HG02981 (cell line): ENCODE measurements around the gene ANKRD6.

Source experiments
- ATAC-seq: cut with Tn5 transposase; IDR thresholded peaks from one replicate; pipeline ENCODE4 v1.9.1; 2021; ENCODE audit warnings: mild to moderate bottlenecking, moderate library complexity; ENCODE audit not compliant: unreplicated experiment

Gene ANKRD6

GRCh38 chr6:89681983-89682564, 249.1 kb downstream of the ANKRD6 start:
- no peak for ATAC-seq

DNA sequence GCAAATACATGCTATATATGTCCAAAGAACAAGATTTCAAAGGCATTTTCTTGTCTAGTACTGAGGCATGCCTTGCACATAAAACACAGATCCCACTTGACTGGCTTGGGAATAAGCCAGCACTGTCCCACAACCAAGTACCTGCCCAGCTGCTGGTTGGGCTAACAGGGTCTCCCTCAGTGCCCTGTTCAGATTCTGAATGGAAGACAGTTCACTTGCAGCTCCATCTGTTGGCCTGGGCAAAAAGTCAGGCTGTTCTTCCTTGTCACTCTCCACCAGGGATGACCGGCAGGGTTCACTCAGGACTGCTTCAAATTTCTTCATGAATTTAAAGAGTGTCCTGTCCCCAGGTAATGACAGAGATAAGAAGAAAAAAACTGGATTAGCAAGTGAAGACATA, 250.0 kb downstream of the ANKRD6 start:
- ATAC-seq = no peak
